Gastrocnemius medialis (tissue), 4 donors: ENCODE measurements around the gene PDS5A. TPM values are rescaled to one million over a fixed set of nuclear protein-coding genes. Genes with fewer than 3 reads are reported as not detected.
"Not testable (repeated sequence)": the region's sequence is repeated elsewhere in the genome, so short reads cannot be mapped to it uniquely, and the experiment has no call there.

Experiments used
- ATAC-seq, 2 donors: fragments of 150-250 bp; one replicate each; pipeline ENCODE4 v1.9.1; 2016
- DNase-seq, 2 donors: peaks; one replicate each; pipeline ENCODE4 v3.0.0-alpha.2; 2019
- H3K27ac ChIP-seq, 4 donors: fragments of 200-600 bp; sonication (generic); 1 replicate in 1 of 4; 2 replicates in 3 of 4; pipeline ENCODE4 v1.5.1; 2016 to 2018; ENCODE audit warnings: mild to moderate bottlenecking in 2 of 4, moderate library complexity in 1 of 4
- H3K27me3 ChIP-seq, 3 donors: fragments of 200-600 bp; sonication (generic) in 2 of 3; 1 replicate in 1 of 3; 2 replicates in 2 of 3; pipeline versions ENCODE4 v1.5.1 to v1.6.0; 2016 to 2019; ENCODE audit warnings: mild to moderate bottlenecking in 1 of 3, moderate library complexity in 1 of 3
- H3K36me3 ChIP-seq, 2 donors: fragments of 200-600 bp; sonication (generic) in 1 of 2; one replicate each; pipeline ENCODE4 v1.5.1; 2017 to 2018
- H3K4me1 ChIP-seq, 2 donors: fragments of 200-600 bp; sonication (generic) in 1 of 2; one replicate each; pipeline ENCODE4 v1.5.1; 2016 to 2017; ENCODE audit warnings: mild to moderate bottlenecking in 2 of 2
- H3K4me3 ChIP-seq, 4 donors: fragments of 200-600 bp; sonication (generic) in 3 of 4; 1 replicate in 1 of 4; 2 replicates in 3 of 4; pipeline ENCODE4 v1.5.1; 2016 to 2019; ENCODE audit warnings: mild to moderate bottlenecking in 2 of 4
- H3K9me3 ChIP-seq, 3 donors: fragments of 200-600 bp; sonication (generic) in 2 of 3; 1 replicate in 1 of 3; 2 replicates in 2 of 3; pipeline ENCODE4 v1.5.1; 2016 to 2019
- CTCF ChIP-seq, 5 experiments: fragments of 450-650 bp in 3 of 5; fragments of 200-600 bp in 2 of 5; sonication (generic) in 2 of 5; IDR thresholded peaks in 4 of 5; conservative IDR thresholded peaks in 1 of 5; 1 replicate in 4 of 5; 2 replicates in 1 of 5; pipeline ENCODE4 v1.5.1; 2016 to 2019; ENCODE audit warnings: antibody characterized with exemption in 5 of 5, mild to moderate bottlenecking in 3 of 5, moderate library complexity in 3 of 5
- POLR2A ChIP-seq, 2 donors: fragments of 450-650 bp; IDR thresholded peaks; one replicate each; pipeline ENCODE4 v1.6.1; 2017; ENCODE audit warnings: antibody characterized with exemption in 2 of 2, mild to moderate bottlenecking in 2 of 2, moderate library complexity in 2 of 2
- in situ Hi-C, 4 donors: fragments of 200-750 bp; cut with MboI; loops; one replicate each; pipeline versions ENCODE4 v1.15.0 to v1.8.0; 2017; ENCODE audit warnings: low sequenced_read_pairs in 4 of 4
- intact Hi-C: fragments of 100-400 bp; cut with DNase I; formaldehyde crosslinking; loops from one replicate; pipeline ENCODE4 v1.15.1; 2023; ENCODE audit warnings: low total_unique reads
- total RNA-seq, 4 donors: library from RNA; depleted of rRNA; stranded (reverse); fragments of >200 nt; gene quantifications; one replicate each; pipeline versions ENCODE4 v1.1.0 to v1.2.3, GENCODE V29; 2016

PDS5A gene
- total RNA-seq, 4 donors from 2014 or later: 28.3 to 40.6 (median 36.7) TPM

DNA sequence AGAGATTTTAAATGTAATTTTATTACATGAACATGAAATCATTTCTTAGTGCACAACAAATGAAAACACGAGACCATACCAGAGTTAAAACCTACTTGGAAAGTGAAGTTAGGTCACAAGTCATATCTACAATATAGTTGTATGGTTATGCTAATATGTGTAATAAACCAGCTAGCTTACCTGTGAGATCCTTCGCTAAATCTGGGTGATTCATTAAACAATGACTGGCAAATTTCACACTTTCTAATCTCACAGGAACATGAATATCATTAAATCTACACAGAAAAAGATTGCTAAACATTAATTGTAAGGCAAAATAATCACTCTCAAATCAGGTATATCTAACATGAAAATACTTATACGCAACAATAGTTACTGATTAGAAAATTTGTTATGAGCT lies 67.6 kb downstream of the PDS5A start:
- intact Hi-C loops (no loop called here), in situ Hi-C loops (no loop called here)
- TF ChIP-seq POLR2A (IDR thresholded peaks at IDR 0.05) (no peak), CTCF (IDR thresholded peaks at IDR 0.05 in 4 of 5, conservative IDR thresholded peaks at IDR 0.05 in 1 of 5) (no peak)
- no peak for ATAC-seq
- H3K4me1 ChIP-seq: no peaks in the 10 kb centered on the region
- H3K4me3 ChIP-seq: no peak overlapping the region
- H3K36me3 ChIP-seq: peaks cover 0 to 46% of the 10 kb centered on the region in 2 donors
- H3K9me3 ChIP-seq: no peaks in the 10 kb centered on the region
- no peaks in the 10 kb centered on the region for H3K27me3 ChIP-seq
- no peak for DNase-seq
- no peak overlapping the region for H3K27ac ChIP-seq

- no peak for DNase-seq
- H3K4me3 ChIP-seq: no peak overlapping the region
- intact Hi-C loops: no loop called here
- H3K4me1 ChIP-seq: no peaks in the 10 kb centered on the region
- peaks cover 0 to 45% of the 10 kb centered on the region in 2 donors for H3K36me3 ChIP-seq
- H3K27me3 ChIP-seq: no peaks in the 10 kb centered on the region
- H3K9me3 ChIP-seq: no peaks in the 10 kb centered on the region
- in situ Hi-C loops: no loop called here
- H3K27ac ChIP-seq: no peak overlapping the region
- no peak for TF ChIP-seq CTCF (IDR thresholded peaks at IDR 0.05 in 4 of 5, conservative IDR thresholded peaks at IDR 0.05 in 1 of 5)
- no peak for TF ChIP-seq POLR2A (IDR thresholded peaks at IDR 0.05)
- no peak for ATAC-seq
Measured at GRCh38 chr4:39908284-39908683, 69.4 kb downstream of the PDS5A start.

- Histone ChIP-seq H3K9me3 (no peaks in the 10 kb centered on the region), H3K4me3 (no peak overlapping the region), H3K36me3 (peaks cover 0 to 35% of the 10 kb centered on the region in 2 donors), H3K27me3 (no peaks in the 10 kb centered on the region), H3K4me1 (no peaks in the 10 kb centered on the region), H3K27ac (no peak overlapping the region)
- DNase-seq (no peak), ATAC-seq (no peak)
- no peak for TF ChIP-seq POLR2A (IDR thresholded peaks at IDR 0.05)
- no peak for TF ChIP-seq CTCF (IDR thresholded peaks at IDR 0.05 in 4 of 5, conservative IDR thresholded peaks at IDR 0.05 in 1 of 5)
- intact Hi-C loops (no loop called here), in situ Hi-C loops (no loop called here)
Measured at GRCh38 chr4:39905656-39906055, 72.1 kb downstream of the PDS5A start.

GRCh38 chr4:39905019-39905418 lies 72.7 kb downstream of the PDS5A start:
- H3K4me3 ChIP-seq, DNase-seq, intact Hi-C loops, in situ Hi-C loops, H3K27me3 ChIP-seq, ATAC-seq, H3K4me1 ChIP-seq, H3K9me3 ChIP-seq, H3K27ac ChIP-seq: not testable (repeated sequence)
- peaks cover 0 to 36% of the 10 kb centered on the region in 2 donors for H3K36me3 ChIP-seq

- no peak for TF ChIP-seq POLR2A (IDR thresholded peaks at IDR 0.05)
- TF ChIP-seq CTCF (IDR thresholded peaks at IDR 0.05 in 4 of 5, conservative IDR thresholded peaks at IDR 0.05 in 1 of 5): no peak
- no peaks in the 10 kb centered on the region for H3K27me3 ChIP-seq
- in situ Hi-C loops: no loop called here
- no peak for DNase-seq
- no peak for ATAC-seq
- no peaks in the 10 kb centered on the region for H3K9me3 ChIP-seq
- H3K4me3 ChIP-seq: no peak overlapping the region
- H3K36me3 ChIP-seq: peaks cover 4 to 63% of the 10 kb centered on the region in 2 donors
- intact Hi-C loops: no loop called here
- no peaks in the 10 kb centered on the region for H3K4me1 ChIP-seq
- H3K27ac ChIP-seq: no peak overlapping the region
Measured at GRCh38 chr4:39900966-39901365, 76.7 kb downstream of the PDS5A start.
